Sigmoid colon (tissue), 7 donors: ENCODE data around the gene KRTAP10-6. TPM values are rescaled to one million over a fixed set of nuclear protein-coding genes. Genes with fewer than 3 reads are reported as not detected.

ENCODE experiments used
- DNase-seq: peaks from one replicate; pipeline ENCODE4 v3.0.0-alpha.2; 2019
- H3K27ac ChIP-seq, 4 donors: fragments of 200-600 bp; sonication (generic); one replicate each; pipeline ENCODE4 v1.5.1; 2016 to 2019; ENCODE audit warnings: mild to moderate bottlenecking in 1 of 4
- H3K27me3 ChIP-seq, 3 donors: fragments of 200-600 bp; sonication (generic); one replicate each; pipeline ENCODE4 v1.5.1; 2019; ENCODE audit warnings: mild to moderate bottlenecking in 1 of 3
- H3K36me3 ChIP-seq, 4 donors: fragments of 200-600 bp; sonication (generic); one replicate each; pipeline ENCODE4 v1.5.1; 2016 to 2019
- H3K4me1 ChIP-seq, 4 donors: fragments of 200-600 bp; sonication (generic); one replicate each; pipeline ENCODE4 v1.5.1; 2017 to 2019
- H3K4me3 ChIP-seq, 4 donors: fragments of 200-600 bp; sonication (generic); one replicate each; pipeline ENCODE4 v1.5.1; 2017 to 2019; ENCODE audit warnings: mild to moderate bottlenecking in 2 of 4, moderate library complexity in 1 of 4
- H3K9me3 ChIP-seq, 4 donors: fragments of 200-600 bp in 3 of 4; sonication (generic) in 3 of 4; one replicate each; pipeline versions ENCODE4 v1.5.1 to v1.6.1; 2013 to 2019
- CTCF ChIP-seq, 4 experiments: fragments of 450-650 bp in 3 of 4; fragments of 200-600 bp in 1 of 4; IDR thresholded peaks; one replicate each; pipeline ENCODE4 v1.5.1; 2016 to 2019; ENCODE audit warnings: antibody characterized with exemption in 4 of 4, mild to moderate bottlenecking in 3 of 4, moderate library complexity in 2 of 4
- EP300 ChIP-seq, 4 donors: sonication (generic); formaldehyde crosslinking; IDR thresholded peaks; one replicate each; pipeline ENCODE4 v1.6.1; 2017; ENCODE audit warnings: antibody characterized with exemption in 4 of 4
- POLR2A ChIP-seq, 2 donors: fragments of 450-650 bp; IDR thresholded peaks; one replicate each; pipeline ENCODE4 v1.6.1; 2016; ENCODE audit warnings: antibody characterized with exemption in 2 of 2, mild to moderate bottlenecking in 2 of 2, moderate library complexity in 2 of 2
- POLR2AphosphoS5 ChIP-seq, 4 donors: sonication (generic); formaldehyde crosslinking; IDR thresholded peaks; one replicate each; pipeline ENCODE4 v1.6.1; 2017; ENCODE audit warnings: antibody characterized with exemption in 4 of 4
- WGBS, 2 donors: extraction: QIAGEN DNeasy Blood & Tissue Kit; methylation state at CpG; one replicate each; pipeline ENCODE4 v1.1.7; 2013; 5-methylcytosine and 5-hydroxymethylcytosine counted together
- intact Hi-C: fragments of 100-400 bp; cut with DNase I; formaldehyde crosslinking; loops from one replicate; pipeline ENCODE4 v1.15.1; 2023
- polyA plus RNA-seq, 3 donors: library from polyadenylated mRNA; stranded (reverse); fragments of 200-250 nt; gene quantifications; one replicate each; pipeline ENCODE4 v1.2.3, GENCODE V29; 2013
- total RNA-seq, 4 donors: library from RNA; depleted of rRNA; stranded (reverse); fragments of >200 nt; gene quantifications; one replicate each; pipeline ENCODE4 v1.1.0, GENCODE V29; 2016
- donor health status: healthy with polysubstance abuse.
- donor health status: Bipolar disorder and iron deficiency.
- donor health status: healthy.

The KRTAP10-6 gene
- total and polyA plus RNA-seq, 7 donors, result not detected

GRCh38 chr21:44616591-44616926 lies 24.3 kb upstream of the KRTAP10-6 start:
- H3K27ac ChIP-seq, result no peak overlapping the region
- H3K4me1 ChIP-seq, result no peaks in the 10 kb centered on the region
- no peaks in the 10 kb centered on the region for H3K36me3 ChIP-seq
- intact Hi-C loops, result no loop called here
- TF ChIP-seq POLR2AphosphoS5 (IDR thresholded peaks at IDR 0.05) (no peak), EP300 (IDR thresholded peaks at IDR 0.05) (no peak), CTCF (IDR thresholded peaks at IDR 0.05) (no peak), POLR2A (IDR thresholded peaks at IDR 0.05) (no peak)
- WGBS, 2 donors, result 82 to 83% methylated on average over 16 of the region's 16 CpGs
- H3K4me3 ChIP-seq, result no peak overlapping the region
- no peak for DNase-seq
- peaks cover 0 to 23% (median 9%) of the 10 kb centered on the region in 3 donors for H3K27me3 ChIP-seq
- H3K9me3 ChIP-seq, result peaks cover 0 to 7% (median 3%) of the 10 kb centered on the region in 4 donors

DNA sequence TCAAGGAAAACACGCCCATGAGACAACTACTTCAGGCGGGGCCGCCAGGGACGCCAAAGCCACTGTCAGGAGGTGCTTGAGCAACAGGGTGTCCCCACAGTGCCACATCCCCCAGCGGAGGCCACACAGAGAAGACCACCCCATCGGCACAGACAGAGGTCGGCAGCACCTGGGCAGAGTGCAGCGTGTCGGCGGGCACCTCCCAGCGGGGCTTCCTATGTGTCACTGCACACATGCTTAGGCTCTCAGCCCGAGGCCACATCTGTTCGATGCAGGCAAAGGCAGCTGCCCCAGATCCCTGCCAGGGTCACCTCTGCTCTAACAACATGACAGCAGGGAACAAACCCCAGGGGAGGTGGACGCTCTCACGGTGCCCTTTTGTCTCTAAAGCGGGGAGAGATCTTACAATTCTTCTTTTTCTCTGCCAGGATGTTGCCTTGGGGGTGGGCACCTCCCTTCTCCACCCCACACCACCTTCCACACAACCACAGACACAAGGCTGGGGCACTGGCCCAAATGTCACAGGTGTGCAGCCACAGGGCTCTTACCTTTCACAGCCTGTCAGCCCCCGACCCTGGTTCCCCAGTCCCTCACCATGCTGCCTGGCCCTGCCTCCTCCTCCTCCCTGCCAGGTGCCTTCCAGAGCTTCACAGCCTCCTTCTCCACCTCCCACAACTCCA lies 23.7 kb upstream of the KRTAP10-6 start:
- intact Hi-C loops, result no loop called here
- no peak for DNase-seq
- H3K4me1 ChIP-seq, result no peaks in the 10 kb centered on the region
- TF ChIP-seq CTCF (IDR thresholded peaks at IDR 0.05) (no peak), POLR2AphosphoS5 (IDR thresholded peaks at IDR 0.05) (no peak), EP300 (IDR thresholded peaks at IDR 0.05) (no peak), POLR2A (IDR thresholded peaks at IDR 0.05) (no peak)
- no peak overlapping the region for H3K27ac ChIP-seq
- peaks cover 0 to 23% (median 9%) of the 10 kb centered on the region in 3 donors for H3K27me3 ChIP-seq
- no peaks in the 10 kb centered on the region for H3K36me3 ChIP-seq
- no peak overlapping the region for H3K4me3 ChIP-seq
- peaks cover 0 to 11% (median 3%) of the 10 kb centered on the region in 4 donors for H3K9me3 ChIP-seq
- 77 to 83% methylated on average over 17 of the region's 17 CpGs for WGBS, 2 donors

- Histone ChIP-seq H3K9me3 (peaks cover 0 to 11% (median 3%) of the 10 kb centered on the region in 4 donors), H3K27ac (no peak overlapping the region), H3K4me1 (no peaks in the 10 kb centered on the region), H3K36me3 (no peaks in the 10 kb centered on the region), H3K4me3 (no peak overlapping the region), H3K27me3 (peaks cover 0 to 23% (median 9%) of the 10 kb centered on the region in 3 donors)
- intact Hi-C loops, result no loop called here
- no peak for DNase-seq
- no peak for TF ChIP-seq POLR2AphosphoS5 (IDR thresholded peaks at IDR 0.05)
- TF ChIP-seq POLR2A (IDR thresholded peaks at IDR 0.05), result no peak
- no peak for TF ChIP-seq EP300 (IDR thresholded peaks at IDR 0.05)
- TF ChIP-seq CTCF (IDR thresholded peaks at IDR 0.05), result no peak
- WGBS, 2 donors, result 75 to 83% methylated on average over 8 of the region's 8 CpGs
These were observed 23.2 kb upstream of the KRTAP10-6 start for GRCh38 chr21:44615466-44615865.

GRCh38 chr21:44614961-44615391 lies 22.7 kb upstream of the KRTAP10-6 start:
- Histone ChIP-seq H3K4me3 (no peak overlapping the region), H3K9me3 (peaks cover 0 to 13% (median 3%) of the 10 kb centered on the region in 4 donors), H3K4me1 (no peaks in the 10 kb centered on the region), H3K27ac (no peak overlapping the region), H3K36me3 (no peaks in the 10 kb centered on the region), H3K27me3 (peaks cover 0 to 23% (median 9%) of the 10 kb centered on the region in 3 donors)
- 83 to 90% methylated on average over 28 of the region's 28 CpGs for WGBS, 2 donors
- intact Hi-C loops, result no loop called here
- TF ChIP-seq POLR2AphosphoS5 (IDR thresholded peaks at IDR 0.05) (no peak), CTCF (IDR thresholded peaks at IDR 0.05) (no peak), EP300 (IDR thresholded peaks at IDR 0.05) (no peak), POLR2A (IDR thresholded peaks at IDR 0.05) (no peak)
- no peak for DNase-seq
